Prostate gland (tissue), 2 donors: ENCODE measurements around the gene L3MBTL1.

ENCODE experiments used
- CTCF ChIP-seq, 4 experiments: fragments of 200-600 bp in 2 of 4; fragments of 450-650 bp in 2 of 4; sonication (generic) in 2 of 4; IDR thresholded peaks; 1 replicate in 3 of 4; 2 replicates in 1 of 4; pipeline ENCODE4 v1.5.1; 2016 to 2019; ENCODE audit warnings: antibody characterized with exemption in 4 of 4, mild to moderate bottlenecking in 2 of 4, moderate library complexity in 2 of 4
- POLR2A ChIP-seq: fragments of 450-650 bp; IDR thresholded peaks from one replicate; pipeline ENCODE4 v1.6.1; 2016; ENCODE audit warnings: antibody characterized with exemption, mild to moderate bottlenecking

GRCh38 chr20:43564455-43564854 is 57.0 kb downstream of the L3MBTL1 start:
- TF ChIP-seq CTCF (IDR thresholded peaks at IDR 0.05) (no peak), POLR2A (no peak)
